Suprapubic skin (tissue), 3 donors: ENCODE results near the gene LRRC27.

Experiments used
- CTCF ChIP-seq, 2 donors: fragments of 200-600 bp in 1 of 2; fragments of 450-650 bp in 1 of 2; sonication (generic) in 1 of 2; IDR thresholded peaks; one replicate each; pipeline ENCODE4 v1.5.1; 2016 to 2019; ENCODE audit warnings: antibody characterized with exemption in 2 of 2, mild to moderate bottlenecking in 1 of 2, moderate library complexity in 1 of 2
- EP300 ChIP-seq: sonication (generic); formaldehyde crosslinking; IDR thresholded peaks from one replicate; pipeline ENCODE4 v1.6.1; 2017; ENCODE audit warnings: antibody characterized with exemption

DNA sequence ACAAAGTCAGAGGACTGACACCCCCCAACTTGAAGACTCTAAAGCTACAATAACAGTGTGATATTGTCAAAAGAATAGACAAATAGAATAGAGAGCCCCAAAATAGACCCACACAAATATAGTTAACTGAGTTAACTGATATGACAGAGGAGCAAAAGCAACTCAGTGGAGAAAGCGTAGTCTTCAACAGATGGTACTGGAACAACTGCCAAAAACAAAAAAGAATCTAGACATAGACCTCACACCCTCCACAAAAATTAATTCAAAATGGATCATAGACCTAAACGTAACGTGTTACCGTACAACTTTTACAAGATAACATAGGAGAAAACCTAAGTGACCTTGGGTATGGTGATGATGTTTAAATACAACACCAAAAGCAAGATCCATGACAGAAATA is 36.4 kb downstream of the LRRC27 start:
- TF ChIP-seq CTCF (IDR thresholded peaks at IDR 0.05), result no peak
- TF ChIP-seq EP300, result no peak
